ENCODE measurements around the gene LOXL4.

Gene LOXL4

GRCh38 chr10:98294270-98294627, 26.3 kb upstream of the LOXL4 start:
- no peak for DNase-seq (ENCODE audit: low spot score)

GRCh38 chr10:98293550-98294269, 25.7 kb upstream of the LOXL4 start:
- DNase-seq (ENCODE audit: low spot score) = no peak

- DNase-seq (ENCODE audit: low spot score) = no peak
These were observed 25.0 kb upstream of the LOXL4 start for GRCh38 chr10:98292971-98293370.

GRCh38 chr10:98289802-98290209, 21.8 kb upstream of the LOXL4 start:
- DNase-seq (ENCODE audit: low spot score) = no peak

GRCh38 chr10:98287321-98287720, 19.3 kb upstream of the LOXL4 start:
- DNase-seq (ENCODE audit: low spot score) = no peak

GRCh38 chr10:98286419-98286818, 18.4 kb upstream of the LOXL4 start:
- DNase-seq (ENCODE audit: low spot score) = no peak

GRCh38 chr10:98285416-98285815, 17.4 kb upstream of the LOXL4 start:
- DNase-seq (ENCODE audit: low spot score) = no peak

- DNase-seq (ENCODE audit: low spot score) = no peak
These were observed 8.3 kb upstream of the LOXL4 start for GRCh38 chr10:98276311-98276710.

- DNase-seq (ENCODE audit: low spot score) = no peak
These were observed 6.6 kb upstream of the LOXL4 start for GRCh38 chr10:98274562-98274961.

GRCh38 chr10:98273057-98273850, 5.3 kb upstream of the LOXL4 start:
- DNase-seq (ENCODE audit: low spot score) = no peak

- DNase-seq (ENCODE audit: low spot score) = no peak
These were observed 4.7 kb upstream of the LOXL4 start for GRCh38 chr10:98272656-98273055.

- no peak for DNase-seq (ENCODE audit: low spot score)
These were observed 4.3 kb upstream of the LOXL4 start for GRCh38 chr10:98272245-98272644.

- DNase-seq (ENCODE audit: low spot score) = no peak
These were observed 2.8 kb upstream of the LOXL4 start for GRCh38 chr10:98270786-98271185.

- DNase-seq (ENCODE audit: low spot score) = no peak
These were observed 2.2 kb upstream of the LOXL4 start for GRCh38 chr10:98270073-98270740.

GRCh38 chr10:98269435-98269912, 1.5 kb upstream of the LOXL4 start:
- no peak for DNase-seq (ENCODE audit: low spot score)

GRCh38 chr10:98268694-98269431, 869 bp upstream of the LOXL4 start:
- DNase-seq (ENCODE audit: low spot score) = no peak

- DNase-seq (ENCODE audit: low spot score) = no peak
These were observed 713 bp downstream of the LOXL4 start for GRCh38 chr10:98267069-98267893.

- no peak for DNase-seq (ENCODE audit: low spot score)
These were observed 1.3 kb downstream of the LOXL4 start for GRCh38 chr10:98266647-98267046.

- DNase-seq (ENCODE audit: low spot score) = no peak
These were observed 2.3 kb downstream of the LOXL4 start for GRCh38 chr10:98265403-98266378.
